ENCODE measurements around the gene CPNE6.

The CPNE6 gene

GRCh38 chr14:24060984-24061913 is 10.1 kb upstream of the CPNE6 start:
- peaks cover 0 to under 1% of the 10 kb centered on the region in 2 donors for H3K27me3 ChIP-seq (ENCODE audit: control insufficient read depth in 2 of 2, insufficient read depth in 2 of 2, low read length in 2 of 2)
- no peaks in the 10 kb centered on the region for H3K36me3 ChIP-seq (ENCODE audit: control insufficient read depth in 2 of 2, insufficient read depth in 2 of 2, low read length in 2 of 2)
- H3K27ac ChIP-seq (ENCODE audit: low read depth in 2 of 2, low read length in 2 of 2): no peak overlapping the region
- no peak overlapping the region for H3K4me3 ChIP-seq (ENCODE audit: low read length in 2 of 2)
- H3K4me1 ChIP-seq (ENCODE audit: control insufficient read depth in 2 of 2, insufficient read depth in 2 of 2, low read length in 2 of 2): peaks cover 8% of the 10 kb centered on the region in 2 donors
- H3K9me3 ChIP-seq (ENCODE audit: control insufficient read depth in 2 of 2, low read length in 2 of 2): no peaks in the 10 kb centered on the region
- no peak overlapping the region for H3K9ac ChIP-seq (ENCODE audit: low read depth in 1 of 2, low read length in 2 of 2)

- Histone ChIP-seq H3K27ac (ENCODE audit: low read depth in 2 of 2, low read length in 2 of 2) (no peak overlapping the region), H3K9ac (ENCODE audit: low read depth in 1 of 2, low read length in 2 of 2) (no peak overlapping the region), H3K4me3 (ENCODE audit: low read length in 2 of 2) (no peak overlapping the region), H3K36me3 (ENCODE audit: control insufficient read depth in 2 of 2, insufficient read depth in 2 of 2, low read length in 2 of 2) (no peaks in the 10 kb centered on the region), H3K27me3 (ENCODE audit: control insufficient read depth in 2 of 2, insufficient read depth in 2 of 2, low read length in 2 of 2) (no peaks in the 10 kb centered on the region), H3K4me1 (ENCODE audit: control insufficient read depth in 2 of 2, insufficient read depth in 2 of 2, low read length in 2 of 2) (peaks cover 18 to 19% of the 10 kb centered on the region in 2 donors), H3K9me3 (ENCODE audit: control insufficient read depth in 2 of 2, low read length in 2 of 2) (no peaks in the 10 kb centered on the region)
Observed at GRCh38 chr14:24062216-24062980, 9.0 kb upstream of the CPNE6 start.

GRCh38 chr14:24063263-24063836 is 8.0 kb upstream of the CPNE6 start:
- Histone ChIP-seq H3K9ac (ENCODE audit: low read depth in 1 of 2, low read length in 2 of 2) (no peak overlapping the region), H3K27ac (ENCODE audit: low read depth in 2 of 2, low read length in 2 of 2) (no peak overlapping the region), H3K4me1 (ENCODE audit: control insufficient read depth in 2 of 2, insufficient read depth in 2 of 2, low read length in 2 of 2) (peaks cover 22 to 23% of the 10 kb centered on the region in 2 donors), H3K27me3 (ENCODE audit: control insufficient read depth in 2 of 2, insufficient read depth in 2 of 2, low read length in 2 of 2) (no peaks in the 10 kb centered on the region), H3K36me3 (ENCODE audit: control insufficient read depth in 2 of 2, insufficient read depth in 2 of 2, low read length in 2 of 2) (no peaks in the 10 kb centered on the region), H3K4me3 (ENCODE audit: low read length in 2 of 2) (no peak overlapping the region), H3K9me3 (ENCODE audit: control insufficient read depth in 2 of 2, low read length in 2 of 2) (no peaks in the 10 kb centered on the region)

- Histone ChIP-seq H3K27me3 (ENCODE audit: control insufficient read depth in 2 of 2, insufficient read depth in 2 of 2, low read length in 2 of 2) (no peaks in the 10 kb centered on the region), H3K9ac (ENCODE audit: low read depth in 1 of 2, low read length in 2 of 2) (no peak overlapping the region), H3K4me3 (ENCODE audit: low read length in 2 of 2) (no peak overlapping the region), H3K9me3 (ENCODE audit: control insufficient read depth in 2 of 2, low read length in 2 of 2) (no peaks in the 10 kb centered on the region), H3K4me1 (ENCODE audit: control insufficient read depth in 2 of 2, insufficient read depth in 2 of 2, low read length in 2 of 2) (peaks cover 22 to 23% of the 10 kb centered on the region in 2 donors), H3K36me3 (ENCODE audit: control insufficient read depth in 2 of 2, insufficient read depth in 2 of 2, low read length in 2 of 2) (no peaks in the 10 kb centered on the region), H3K27ac (ENCODE audit: low read depth in 2 of 2, low read length in 2 of 2) (no peak overlapping the region)
Observed at GRCh38 chr14:24064091-24064795, 7.1 kb upstream of the CPNE6 start.

- Histone ChIP-seq H3K27me3 (ENCODE audit: control insufficient read depth in 2 of 2, insufficient read depth in 2 of 2, low read length in 2 of 2) (no peaks in the 10 kb centered on the region), H3K27ac (ENCODE audit: low read depth in 2 of 2, low read length in 2 of 2) (no peak overlapping the region), H3K4me3 (ENCODE audit: low read length in 2 of 2) (no peak overlapping the region), H3K4me1 (ENCODE audit: control insufficient read depth in 2 of 2, insufficient read depth in 2 of 2, low read length in 2 of 2) (peaks cover 22 to 23% of the 10 kb centered on the region in 2 donors), H3K9me3 (ENCODE audit: control insufficient read depth in 2 of 2, low read length in 2 of 2) (no peaks in the 10 kb centered on the region), H3K9ac (ENCODE audit: low read depth in 1 of 2, low read length in 2 of 2) (no peak overlapping the region), H3K36me3 (ENCODE audit: control insufficient read depth in 2 of 2, insufficient read depth in 2 of 2, low read length in 2 of 2) (no peaks in the 10 kb centered on the region)
Observed at GRCh38 chr14:24064856-24065255, 6.5 kb upstream of the CPNE6 start.

GRCh38 chr14:24065408-24065807 is 6.0 kb upstream of the CPNE6 start:
- Histone ChIP-seq H3K9me3 (ENCODE audit: control insufficient read depth in 2 of 2, low read length in 2 of 2) (no peaks in the 10 kb centered on the region), H3K9ac (ENCODE audit: low read depth in 1 of 2, low read length in 2 of 2) (no peak overlapping the region), H3K4me3 (ENCODE audit: low read length in 2 of 2) (no peak overlapping the region), H3K4me1 (ENCODE audit: control insufficient read depth in 2 of 2, insufficient read depth in 2 of 2, low read length in 2 of 2) (peaks cover 22 to 23% of the 10 kb centered on the region in 2 donors), H3K36me3 (ENCODE audit: control insufficient read depth in 2 of 2, insufficient read depth in 2 of 2, low read length in 2 of 2) (no peaks in the 10 kb centered on the region), H3K27me3 (ENCODE audit: control insufficient read depth in 2 of 2, insufficient read depth in 2 of 2, low read length in 2 of 2) (no peaks in the 10 kb centered on the region), H3K27ac (ENCODE audit: low read depth in 2 of 2, low read length in 2 of 2) (no peak overlapping the region)

GRCh38 chr14:24066496-24067132 is 4.7 kb upstream of the CPNE6 start:
- Histone ChIP-seq H3K4me3 (ENCODE audit: low read length in 2 of 2) (peak overlapping the region in 1 of 2 donors; percentile 7), H3K9ac (ENCODE audit: low read depth in 1 of 2, low read length in 2 of 2) (peak overlapping the region in 1 of 2 donors; percentile 50), H3K27me3 (ENCODE audit: control insufficient read depth in 2 of 2, insufficient read depth in 2 of 2, low read length in 2 of 2) (no peaks in the 10 kb centered on the region), H3K27ac (ENCODE audit: low read depth in 2 of 2, low read length in 2 of 2) (peak overlapping the region; percentile 65 to 72), H3K36me3 (ENCODE audit: control insufficient read depth in 2 of 2, insufficient read depth in 2 of 2, low read length in 2 of 2) (no peaks in the 10 kb centered on the region), H3K4me1 (ENCODE audit: control insufficient read depth in 2 of 2, insufficient read depth in 2 of 2, low read length in 2 of 2) (peaks cover 18 to 20% of the 10 kb centered on the region in 2 donors), H3K9me3 (ENCODE audit: control insufficient read depth in 2 of 2, low read length in 2 of 2) (no peaks in the 10 kb centered on the region)

- peak overlapping the region in 1 of 2 donors; percentile 7 for H3K4me3 ChIP-seq (ENCODE audit: low read length in 2 of 2)
- no peaks in the 10 kb centered on the region for H3K9me3 ChIP-seq (ENCODE audit: control insufficient read depth in 2 of 2, low read length in 2 of 2)
- no peaks in the 10 kb centered on the region for H3K27me3 ChIP-seq (ENCODE audit: control insufficient read depth in 2 of 2, insufficient read depth in 2 of 2, low read length in 2 of 2)
- H3K27ac ChIP-seq (ENCODE audit: low read depth in 2 of 2, low read length in 2 of 2): peak overlapping the region; percentile 65 to 72
- peak overlapping the region in 1 of 2 donors; percentile 37 for H3K9ac ChIP-seq (ENCODE audit: low read depth in 1 of 2, low read length in 2 of 2)
- H3K36me3 ChIP-seq (ENCODE audit: control insufficient read depth in 2 of 2, insufficient read depth in 2 of 2, low read length in 2 of 2): no peaks in the 10 kb centered on the region
- H3K4me1 ChIP-seq (ENCODE audit: control insufficient read depth in 2 of 2, insufficient read depth in 2 of 2, low read length in 2 of 2): peaks cover 24 to 27% of the 10 kb centered on the region in 2 donors
Observed at GRCh38 chr14:24067133-24068082, 4.0 kb upstream of the CPNE6 start.
